GM12878 (cell line): ENCODE data around the gene IQGAP2. TPM values are rescaled to one million over a fixed set of nuclear protein-coding genes. Genes with fewer than 3 reads are reported as not detected.

Experiments used
- BCL3 ChIP-seq: IDR thresholded peaks from 2 replicates; pipeline ENCODE4 v1.6.1; 2011; ENCODE audit warnings: borderline replicate concordance, low read depth, mild to moderate bottlenecking, moderate library complexity, low read length; ENCODE audit not compliant: insufficient read depth, poor library complexity, severe bottlenecking
- BRCA1 ChIP-seq: IDR thresholded peaks from 2 replicates; pipeline ENCODE4 v1.6.1; 2011; ENCODE audit warnings: low read depth, low read length, improper control_type of control experiment
- CHD1 ChIP-seq: IDR thresholded peaks from 2 replicates; pipeline ENCODE4 v1.6.1; 2012; ENCODE audit warnings: low read depth, low read length, improper control_type of control experiment
- HSF1 ChIP-seq: fragments of 150-350 bp; IDR thresholded peaks from 2 replicates; pipeline ENCODE4 v1.6.1; 2014; ENCODE audit warnings: mild to moderate bottlenecking, low read depth, low read length
- NFYA ChIP-seq: IDR thresholded peaks from 2 replicates; pipeline ENCODE4 v1.6.1; 2011; ENCODE audit warnings: low read depth, mild to moderate bottlenecking, low read length, improper control_type of control experiment, borderline replicate concordance
- PBX3 ChIP-seq: IDR thresholded peaks from 2 replicates; pipeline ENCODE4 v1.6.1; 2011; ENCODE audit warnings: mild to moderate bottlenecking, low read depth, low read length, moderate library complexity; ENCODE audit not compliant: insufficient replicate concordance
- RAD21 ChIP-seq: IDR thresholded peaks from 2 replicates; pipeline ENCODE4 v1.6.1; 2011; ENCODE audit warnings: mild to moderate bottlenecking, low read depth, low read length, moderate library complexity; ENCODE audit not compliant: insufficient read depth
- RBBP5 ChIP-seq: fragments of 200-600 bp; sonication (generic); conservative IDR thresholded peaks from 2 replicates; pipeline ENCODE4 v1.6.1; 2016
- ZBTB40 ChIP-seq: fragments of 450-650 bp; IDR thresholded peaks from 2 replicates; pipeline ENCODE4 v1.6.1; 2016; ENCODE audit warnings: mild to moderate bottlenecking, moderate library complexity, borderline replicate concordance
- polyA plus RNA-seq, 11 experiments: library from polyadenylated mRNA; depleted of rRNA in 4 of 11; unstranded in 6 of 11; stranded (reverse) in 5 of 11; fragments of >200 nt; fragmentation: Nextera tagmentation in 4 of 11; fragmentation: Illumina TruSeq in 1 of 11; extraction: Ambion mirVana in 4 of 11; extraction: Trizol in 1 of 11; gene quantifications; 1 replicate in 1 of 11; 2 replicates in 10 of 11; pipeline versions ENCODE4 v1.2.1 to v1.2.3, GENCODE V29; 2011 to 2016; ENCODE audit warnings: inconsistent platforms in 2 of 11, missing spikeins in 2 of 11, low read depth in 1 of 11
- total RNA-seq, 4 experiments: library from RNA; depleted of rRNA in 3 of 4; stranded (reverse); fragments of >200 nt in 3 of 4; fragmentation: Illumina TruSeq in 1 of 4; extraction: Trizol in 1 of 4; gene quantifications; 2 replicates each; pipeline versions ENCODE4 v1.2.1 to v1.2.3, GENCODE V29; 2013 to 2021

IQGAP2 gene
- total and polyA plus RNA-seq, 10 of the 15 experiments (the other 5 are each of a cell fraction or from before 2014, with no cell fraction given) = 14.5 to 41.4 (median 21.8) TPM

- TF ChIP-seq ZBTB40 (no peak), HSF1 (no peak), PBX3 (no peak), RAD21 (no peak), NFYA (no peak), CHD1 (no peak), BRCA1 (no peak), RBBP5 (no peak), BCL3 (no peak)
These were observed 320.8 kb downstream of the IQGAP2 start (continued) for GRCh38 chr5:76723906-76724305.
